ENCODE results near the gene KLHL36. TPM values are rescaled to one million over a fixed set of nuclear protein-coding genes. Genes with fewer than 3 reads are reported as not detected.

KLHL36 gene
- total and polyA plus RNA-seq, 12 donors = 14.7 to 77.9 (median 55.3) TPM

DNA sequence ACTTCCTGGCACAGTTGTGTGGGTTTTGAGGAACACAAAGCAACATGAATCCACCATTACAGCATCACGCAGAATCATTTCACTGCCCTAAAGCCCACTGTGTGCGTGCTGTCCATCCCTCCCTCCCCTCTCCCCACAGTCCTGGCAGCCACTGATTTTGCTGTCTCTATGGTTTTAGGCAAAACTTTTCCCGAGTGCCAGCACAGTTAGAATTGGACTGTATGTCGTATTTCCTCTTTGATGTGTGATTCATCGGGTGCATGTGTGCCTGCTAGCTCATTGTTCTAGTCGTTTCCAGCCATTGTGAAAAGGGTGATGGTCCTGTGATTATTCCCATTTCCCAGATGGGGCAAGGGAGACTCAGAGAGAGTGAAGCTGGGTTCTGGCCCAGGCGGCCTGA is 12.7 kb downstream of the KLHL36 start:
- Histone ChIP-seq H3K9me3 (no peaks in the 10 kb centered on the region), H3K27me3 (no peaks in the 10 kb centered on the region), H3K4me1 (peaks cover 0 to 8% (median 0%) of the 10 kb centered on the region in 9 donors), H3K27ac (no peak overlapping the region), H3K36me3 (peaks cover 10 to 100% (median 82%) of the 10 kb centered on the region in 9 donors), H3K4me3 (no peak overlapping the region)
- no peak for DNase-seq
- WGBS, 2 donors = 84 to 87% methylated on average over 7 of the region's 7 CpGs
- TF ChIP-seq, protein P1, sequence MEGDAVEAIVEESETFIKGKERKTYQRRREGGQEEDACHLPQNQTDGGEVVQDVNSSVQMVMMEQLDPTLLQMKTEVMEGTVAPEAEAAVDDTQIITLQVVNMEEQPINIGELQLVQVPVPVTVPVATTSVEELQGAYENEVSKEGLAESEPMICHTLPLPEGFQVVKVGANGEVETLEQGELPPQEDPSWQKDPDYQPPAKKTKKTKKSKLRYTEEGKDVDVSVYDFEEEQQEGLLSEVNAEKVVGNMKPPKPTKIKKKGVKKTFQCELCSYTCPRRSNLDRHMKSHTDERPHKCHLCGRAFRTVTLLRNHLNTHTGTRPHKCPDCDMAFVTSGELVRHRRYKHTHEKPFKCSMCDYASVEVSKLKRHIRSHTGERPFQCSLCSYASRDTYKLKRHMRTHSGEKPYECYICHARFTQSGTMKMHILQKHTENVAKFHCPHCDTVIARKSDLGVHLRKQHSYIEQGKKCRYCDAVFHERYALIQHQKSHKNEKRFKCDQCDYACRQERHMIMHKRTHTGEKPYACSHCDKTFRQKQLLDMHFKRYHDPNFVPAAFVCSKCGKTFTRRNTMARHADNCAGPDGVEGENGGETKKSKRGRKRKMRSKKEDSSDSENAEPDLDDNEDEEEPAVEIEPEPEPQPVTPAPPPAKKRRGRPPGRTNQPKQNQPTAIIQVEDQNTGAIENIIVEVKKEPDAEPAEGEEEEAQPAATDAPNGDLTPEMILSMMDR (IDR thresholded peaks at IDR 0.05) = no peak
- ATAC-seq = no peak
- intact Hi-C loops (cut with DNase I) = no loop called here

GRCh38 chr16:84661418-84662060 is 13.2 kb downstream of the KLHL36 start:
- Histone ChIP-seq H3K27me3 (no peaks in the 10 kb centered on the region), H3K27ac (no peak overlapping the region), H3K36me3 (peaks cover 10 to 100% (median 83%) of the 10 kb centered on the region in 9 donors), H3K9me3 (no peaks in the 10 kb centered on the region), H3K4me1 (peaks cover 0 to 8% (median 0%) of the 10 kb centered on the region in 9 donors), H3K4me3 (no peak overlapping the region)
- TF ChIP-seq, protein P1 (IDR thresholded peaks at IDR 0.05) = no peak
- peak in 2 of 8 donors; percentile 18 to 21 for ATAC-seq
- intact Hi-C loops (cut with DNase I) = no loop called here
- WGBS, 2 donors = 96 to 97% methylated on average over 51 of the region's 51 CpGs
- DNase-seq = no peak

GRCh38 chr16:84662471-84662870 is 14.2 kb downstream of the KLHL36 start:
- ATAC-seq = no peak
- H3K4me1 ChIP-seq = peaks cover 0 to 8% (median 0%) of the 10 kb centered on the region in 9 donors
- no peaks in the 10 kb centered on the region for H3K27me3 ChIP-seq
- 94% methylated on average over 9 of the region's 9 CpGs for WGBS, 2 donors
- peaks cover 4 to 96% (median 75%) of the 10 kb centered on the region in 9 donors for H3K36me3 ChIP-seq
- intact Hi-C loops (cut with DNase I) = no loop called here
- H3K9me3 ChIP-seq = no peaks in the 10 kb centered on the region
- DNase-seq = no peak
- TF ChIP-seq, protein P1 (IDR thresholded peaks at IDR 0.05) = no peak
- H3K27ac ChIP-seq = no peak overlapping the region
- H3K4me3 ChIP-seq = no peak overlapping the region

GRCh38 chr16:84663433-84664101 is 15.3 kb downstream of the KLHL36 start:
- Histone ChIP-seq H3K27me3 (no peaks in the 10 kb centered on the region), H3K4me3 (no peak overlapping the region), H3K36me3 (peaks cover 0 to 96% (median 70%) of the 10 kb centered on the region in 9 donors), H3K4me1 (peaks cover 0 to 14% (median 0%) of the 10 kb centered on the region in 9 donors), H3K9me3 (no peaks in the 10 kb centered on the region), H3K27ac (no peak overlapping the region)
- intact Hi-C loops (cut with DNase I) = no loop called here
- DNase-seq (no peak), ATAC-seq (no peak)
- 72 to 76% methylated on average over 9 of the region's 9 CpGs for WGBS, 2 donors
- TF ChIP-seq, protein P1 (IDR thresholded peaks at IDR 0.05) = no peak
